GM21737 (cell line): ENCODE data around the gene HSF5.

Experiments used
- ATAC-seq: cut with Tn5 transposase; IDR thresholded peaks from one replicate; pipeline ENCODE4 v1.9.1; 2021; ENCODE audit warnings: mild to moderate bottlenecking, moderate library complexity; ENCODE audit not compliant: unreplicated experiment

Gene HSF5

GRCh38 chr17:58487589-58488427 lies at the start of gene HSF5:
Gene HSF5, minus strand, starts transcription at chr17:58488408. Its CDS starts 134 bp downstream, at chr17:58488274.
- no peak for ATAC-seq

GRCh38 chr17:58537266-58537665 lies 49.1 kb upstream of the HSF5 start:
- ATAC-seq, result no peak

GRCh38 chr17:58536542-58536941 lies 48.3 kb upstream of the HSF5 start:
- no peak for ATAC-seq

GRCh38 chr17:58535431-58535830 lies 47.2 kb upstream of the HSF5 start:
- ATAC-seq, result no peak

GRCh38 chr17:58534901-58535421 lies 46.8 kb upstream of the HSF5 start:
- ATAC-seq, result no peak

- ATAC-seq, result no peak
These were observed 46.1 kb upstream of the HSF5 start for GRCh38 chr17:58534331-58534730.

- ATAC-seq, result no peak
These were observed 45.5 kb upstream of the HSF5 start for GRCh38 chr17:58533616-58534188.

- no peak for ATAC-seq
These were observed 44.3 kb upstream of the HSF5 start for GRCh38 chr17:58532555-58532951.

GRCh38 chr17:58531661-58532554 lies 43.7 kb upstream of the HSF5 start:
- ATAC-seq, result peak; percentile 53

GRCh38 chr17:58531122-58531521 lies 42.9 kb upstream of the HSF5 start:
- no peak for ATAC-seq

GRCh38 chr17:58530655-58531054 lies 42.4 kb upstream of the HSF5 start:
- no peak for ATAC-seq

GRCh38 chr17:58529275-58529674 lies 41.1 kb upstream of the HSF5 start:
- ATAC-seq, result no peak

GRCh38 chr17:58528443-58528842 lies 40.2 kb upstream of the HSF5 start:
- no peak for ATAC-seq

- ATAC-seq, result no peak
These were observed 39.7 kb upstream of the HSF5 start for GRCh38 chr17:58527949-58528348.

- no peak for ATAC-seq
These were observed 39.1 kb upstream of the HSF5 start for GRCh38 chr17:58527306-58527705.

GRCh38 chr17:58525239-58525638 lies 37.0 kb upstream of the HSF5 start:
- no peak for ATAC-seq

GRCh38 chr17:58521680-58522079 lies 33.5 kb upstream of the HSF5 start:
- ATAC-seq, result no peak

- no peak for ATAC-seq
These were observed 32.7 kb upstream of the HSF5 start for GRCh38 chr17:58520843-58521430.

- peak; percentile 78 for ATAC-seq
These were observed 29.9 kb upstream of the HSF5 start for GRCh38 chr17:58517928-58518609.

GRCh38 chr17:58517378-58517927 lies 29.2 kb upstream of the HSF5 start:
- no peak for ATAC-seq
